Measurements from ENCODE around the gene SIVA1.

Gene SIVA1

DNA sequence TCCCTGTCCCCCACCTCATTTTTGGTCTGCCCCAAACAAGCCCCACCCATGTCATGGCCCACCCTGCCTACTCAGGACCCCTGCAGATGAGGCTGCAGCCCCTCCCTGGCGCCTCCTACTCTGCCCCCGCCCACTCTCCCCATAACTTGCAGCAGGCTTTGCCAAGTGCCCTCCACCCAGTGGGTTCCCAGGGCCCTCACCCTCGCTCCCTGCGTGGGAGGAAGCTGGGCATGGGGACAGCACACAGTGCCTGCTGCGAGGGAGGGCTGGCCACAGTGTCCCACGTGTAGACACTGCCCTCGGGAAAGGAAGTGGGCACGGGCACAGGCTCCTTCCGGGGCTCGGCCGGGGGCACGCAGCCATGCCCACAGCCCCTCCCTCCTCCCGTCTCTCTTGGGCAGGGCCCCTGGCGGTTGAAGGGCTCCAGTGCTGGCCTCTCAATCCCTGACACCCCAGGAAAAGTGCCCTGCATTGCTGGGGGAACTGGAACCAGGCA, 33.2 kb downstream of the SIVA1 start:
- H3K4me3 ChIP-seq (ENCODE audit: low read length), result no peak overlapping the region
- no peaks in the 10 kb centered on the region for H3K4me1 ChIP-seq (ENCODE audit: control insufficient read depth, insufficient read depth, low read length)
- no peak for DNase-seq (ENCODE audit: low read depth)
- H3K36me3 ChIP-seq (ENCODE audit: control insufficient read depth, insufficient read depth, low read length, severe bottlenecking), result peaks cover 17% of the 10 kb centered on the region
- H3K9ac ChIP-seq (ENCODE audit: low read length), result no peak overlapping the region
- no peaks in the 10 kb centered on the region for H3K9me3 ChIP-seq (ENCODE audit: control insufficient read depth, low read length)
- no peaks in the 10 kb centered on the region for H3K27me3 ChIP-seq (replicated peaks; ENCODE audit: control insufficient read depth, insufficient read depth, low read length)

DNA sequence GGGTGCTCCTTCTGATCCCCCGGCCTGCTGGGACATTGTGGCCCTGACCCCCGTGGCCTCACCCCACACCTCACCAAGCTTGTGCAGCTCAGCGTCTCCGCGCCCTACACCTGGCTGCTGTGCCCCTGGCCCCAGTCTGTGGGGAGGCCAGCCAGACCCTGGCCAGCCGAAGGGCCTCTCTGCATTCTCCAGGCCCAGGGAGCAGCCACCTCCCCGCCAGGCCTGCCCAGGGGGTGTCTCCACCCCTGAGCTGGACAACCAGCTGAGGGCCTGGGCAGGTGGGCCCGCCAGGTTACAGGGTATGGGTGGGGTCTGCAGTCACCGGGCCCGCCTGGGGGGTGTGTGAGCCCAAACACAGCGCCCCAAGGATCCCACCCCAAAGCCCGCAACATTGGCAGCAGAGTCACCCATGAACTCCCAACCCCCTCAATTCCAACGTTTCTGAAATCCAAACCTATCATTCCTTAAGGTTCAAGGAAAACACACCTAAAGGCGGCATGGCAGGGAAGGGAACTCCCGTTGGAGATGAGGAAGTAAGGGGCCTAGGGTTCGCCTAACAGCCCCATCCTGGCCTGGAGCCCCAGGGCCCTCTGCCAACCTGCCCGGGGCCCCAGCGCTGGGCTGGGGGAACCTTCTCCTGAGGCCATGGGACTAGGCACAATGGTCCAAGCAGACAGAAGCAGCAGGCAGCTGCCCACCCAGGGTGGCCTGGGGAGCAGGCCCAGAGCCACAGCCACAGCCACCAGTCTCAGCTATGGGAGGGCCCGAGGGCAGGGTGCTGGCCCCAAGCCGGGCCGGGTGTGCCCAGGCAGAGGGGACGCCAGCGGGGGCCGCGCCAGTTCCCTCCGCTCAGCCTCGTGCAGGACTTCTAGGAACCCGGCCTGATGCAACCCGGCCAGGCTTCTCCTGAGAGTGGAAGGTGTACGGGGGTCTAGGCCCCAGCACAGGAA, 34.1 kb downstream of the SIVA1 start:
- peaks cover 25% of the 10 kb centered on the region for H3K36me3 ChIP-seq (ENCODE audit: control insufficient read depth, insufficient read depth, low read length, severe bottlenecking)

DNA sequence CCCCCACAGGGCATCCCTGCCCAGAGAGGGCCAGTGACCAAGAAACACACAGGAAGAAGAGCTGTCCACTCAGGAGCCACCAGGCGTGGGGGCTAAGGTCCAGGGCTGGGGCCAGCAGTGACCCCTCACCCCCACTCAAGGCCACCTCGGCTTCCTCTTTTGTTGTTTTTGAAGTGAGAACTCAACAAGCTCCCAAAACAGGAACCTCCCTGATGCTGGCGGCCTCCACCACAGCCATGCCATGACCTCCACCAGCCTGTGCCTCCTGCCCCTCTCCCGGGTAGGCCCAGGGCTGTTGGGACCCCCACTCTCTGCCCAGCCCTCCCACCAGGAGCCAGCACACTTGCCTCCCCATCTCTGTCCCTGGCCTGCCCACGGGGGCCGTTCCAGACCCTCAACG, 34.8 kb downstream of the SIVA1 start:
- H3K4me1 ChIP-seq (ENCODE audit: control insufficient read depth, insufficient read depth, low read length), result peaks cover 6% of the 10 kb centered on the region
- no peak overlapping the region for H3K9ac ChIP-seq (ENCODE audit: low read length)
- no peaks in the 10 kb centered on the region for H3K9me3 ChIP-seq (ENCODE audit: control insufficient read depth, low read length)
- no peak for DNase-seq (ENCODE audit: low read depth)
- no peak overlapping the region for H3K4me3 ChIP-seq (ENCODE audit: low read length)
- no peaks in the 10 kb centered on the region for H3K27me3 ChIP-seq (replicated peaks; ENCODE audit: control insufficient read depth, insufficient read depth, low read length)
- peaks cover 25% of the 10 kb centered on the region for H3K36me3 ChIP-seq (ENCODE audit: control insufficient read depth, insufficient read depth, low read length, severe bottlenecking)

More for the DNA sequence above, 34.1 kb downstream of the SIVA1 start:
- Histone ChIP-seq H3K9ac (ENCODE audit: low read length) (no peak overlapping the region), H3K4me1 (ENCODE audit: control insufficient read depth, insufficient read depth, low read length) (no peaks in the 10 kb centered on the region), H3K9me3 (ENCODE audit: control insufficient read depth, low read length) (no peaks in the 10 kb centered on the region), H3K4me3 (ENCODE audit: low read length) (no peak overlapping the region), H3K27me3 (replicated peaks; ENCODE audit: control insufficient read depth, insufficient read depth, low read length) (no peaks in the 10 kb centered on the region)
- no peak for DNase-seq (ENCODE audit: low read depth)

GRCh38 chr14:104788161-104788818, 35.3 kb downstream of the SIVA1 start:
- Histone ChIP-seq H3K27me3 (replicated peaks; ENCODE audit: control insufficient read depth, insufficient read depth, low read length) (no peaks in the 10 kb centered on the region), H3K9ac (ENCODE audit: low read length) (no peak overlapping the region), H3K4me1 (ENCODE audit: control insufficient read depth, insufficient read depth, low read length) (peaks cover 12% of the 10 kb centered on the region), H3K4me3 (ENCODE audit: low read length) (no peak overlapping the region), H3K9me3 (ENCODE audit: control insufficient read depth, low read length) (no peaks in the 10 kb centered on the region), H3K36me3 (ENCODE audit: control insufficient read depth, insufficient read depth, low read length, severe bottlenecking) (peaks cover 25% of the 10 kb centered on the region)
- DNase-seq (ENCODE audit: low read depth), result no peak

- Histone ChIP-seq H3K36me3 (ENCODE audit: control insufficient read depth, insufficient read depth, low read length, severe bottlenecking) (peaks cover 25% of the 10 kb centered on the region), H3K4me1 (ENCODE audit: control insufficient read depth, insufficient read depth, low read length) (peaks cover 20% of the 10 kb centered on the region), H3K27me3 (replicated peaks; ENCODE audit: control insufficient read depth, insufficient read depth, low read length) (no peaks in the 10 kb centered on the region), H3K9me3 (ENCODE audit: control insufficient read depth, low read length) (no peaks in the 10 kb centered on the region), H3K9ac (ENCODE audit: low read length) (no peak overlapping the region), H3K4me3 (ENCODE audit: low read length) (no peak overlapping the region)
- DNase-seq (ENCODE audit: low read depth), result no peak
Measured at GRCh38 chr14:104788873-104789663, 36.1 kb downstream of the SIVA1 start.

DNA sequence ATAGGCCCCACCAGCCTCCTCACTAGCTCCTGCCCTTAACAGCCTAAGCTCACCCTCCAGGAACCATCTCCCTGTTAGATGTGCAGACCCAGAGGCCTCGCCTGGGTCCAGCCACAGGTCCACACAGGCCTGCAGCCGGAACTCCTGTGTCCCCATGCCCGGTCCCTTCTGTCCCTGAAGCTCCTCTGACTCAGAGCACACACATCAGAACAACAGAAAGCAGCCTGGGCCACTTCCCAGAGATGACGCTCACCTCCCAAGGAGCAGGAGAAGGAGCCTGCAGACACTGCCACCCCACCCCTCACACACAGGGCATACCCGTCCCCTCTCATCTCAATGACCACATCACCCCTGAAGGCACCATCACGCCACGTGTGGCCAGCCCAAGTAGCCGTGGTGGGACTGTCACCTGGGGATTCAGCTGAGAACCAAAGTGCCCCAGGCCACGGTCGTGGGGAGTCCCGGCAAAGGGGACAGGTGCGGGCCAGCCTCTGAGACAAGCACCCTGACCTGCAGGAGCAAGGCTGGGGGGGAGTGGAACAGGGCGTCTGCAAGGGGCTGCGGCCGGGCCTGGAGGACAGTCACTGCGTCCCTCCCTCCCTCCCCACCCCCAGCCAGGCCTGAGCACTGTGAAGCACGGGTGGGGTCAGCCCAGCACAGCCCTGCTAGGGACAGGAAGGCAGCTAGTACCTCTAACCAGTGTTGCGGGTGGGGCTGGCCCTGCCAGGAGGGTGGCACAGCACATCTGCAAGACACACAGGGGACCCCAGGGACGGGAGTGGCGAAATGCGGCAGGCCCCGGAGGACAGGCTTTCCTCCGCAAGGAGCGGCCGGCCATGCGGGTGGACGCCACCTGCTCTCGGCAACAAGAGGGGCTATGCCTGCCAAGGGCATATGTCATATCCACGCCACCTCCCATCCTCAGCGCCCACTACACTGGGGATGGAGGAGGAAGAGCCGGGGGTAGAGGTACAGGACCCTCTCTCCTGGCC, 37.1 kb downstream of the SIVA1 start:
- no peak overlapping the region for H3K9ac ChIP-seq (ENCODE audit: low read length)
- no peak overlapping the region for H3K4me3 ChIP-seq (ENCODE audit: low read length)
- H3K36me3 ChIP-seq (ENCODE audit: control insufficient read depth, insufficient read depth, low read length, severe bottlenecking), result peaks cover 25% of the 10 kb centered on the region
- peaks cover 23% of the 10 kb centered on the region for H3K4me1 ChIP-seq (ENCODE audit: control insufficient read depth, insufficient read depth, low read length)
- no peaks in the 10 kb centered on the region for H3K27me3 ChIP-seq (replicated peaks; ENCODE audit: control insufficient read depth, insufficient read depth, low read length)
- DNase-seq (ENCODE audit: low read depth), result no peak
- H3K9me3 ChIP-seq (ENCODE audit: control insufficient read depth, low read length), result no peaks in the 10 kb centered on the region

- Histone ChIP-seq H3K4me3 (ENCODE audit: low read length) (no peak overlapping the region), H3K9me3 (ENCODE audit: control insufficient read depth, low read length) (no peaks in the 10 kb centered on the region), H3K36me3 (ENCODE audit: control insufficient read depth, insufficient read depth, low read length, severe bottlenecking) (peaks cover 25% of the 10 kb centered on the region)
Measured at GRCh38 chr14:104791425-104791824, 38.5 kb downstream of the SIVA1 start.

GRCh38 chr14:104792101-104792884, 39.3 kb downstream of the SIVA1 start:
- Histone ChIP-seq H3K4me3 (ENCODE audit: low read length) (no peak overlapping the region), H3K4me1 (ENCODE audit: control insufficient read depth, insufficient read depth, low read length) (peaks cover 36% of the 10 kb centered on the region), H3K9me3 (ENCODE audit: control insufficient read depth, low read length) (no peaks in the 10 kb centered on the region), H3K36me3 (ENCODE audit: control insufficient read depth, insufficient read depth, low read length, severe bottlenecking) (peaks cover 25% of the 10 kb centered on the region), H3K27me3 (replicated peaks; ENCODE audit: control insufficient read depth, insufficient read depth, low read length) (no peaks in the 10 kb centered on the region), H3K9ac (ENCODE audit: low read length) (peak overlapping the region; percentile 85)
- DNase-seq (ENCODE audit: low read depth), result no peak

More at GRCh38 chr14:104791425-104791824, 38.5 kb downstream of the SIVA1 start:
- Histone ChIP-seq H3K27me3 (replicated peaks; ENCODE audit: control insufficient read depth, insufficient read depth, low read length) (no peaks in the 10 kb centered on the region), H3K9ac (ENCODE audit: low read length) (no peak overlapping the region), H3K4me1 (ENCODE audit: control insufficient read depth, insufficient read depth, low read length) (peaks cover 30% of the 10 kb centered on the region)
- no peak for DNase-seq (ENCODE audit: low read depth)

- H3K9ac ChIP-seq (ENCODE audit: low read length), result peak overlapping the region; percentile 85
- peak overlapping the region; percentile 81 for H3K4me3 ChIP-seq (ENCODE audit: low read length)
- no peak for DNase-seq (ENCODE audit: low read depth)
- no peaks in the 10 kb centered on the region for H3K27me3 ChIP-seq (replicated peaks; ENCODE audit: control insufficient read depth, insufficient read depth, low read length)
- H3K9me3 ChIP-seq (ENCODE audit: control insufficient read depth, low read length), result no peaks in the 10 kb centered on the region
- H3K4me1 ChIP-seq (ENCODE audit: control insufficient read depth, insufficient read depth, low read length), result peaks cover 43% of the 10 kb centered on the region
- H3K36me3 ChIP-seq (ENCODE audit: control insufficient read depth, insufficient read depth, low read length, severe bottlenecking), result peaks cover 23% of the 10 kb centered on the region
Measured at GRCh38 chr14:104792945-104793702, 40.2 kb downstream of the SIVA1 start.
